Panc1 (cell line): ENCODE data around the gene ABCA1. TPM values are rescaled to one million over a fixed set of nuclear protein-coding genes. Genes with fewer than 3 reads are reported as not detected.
A peak's percentile ranks its signal among the peaks of the same experiment; 100 is the strongest.

Experiments
- ATAC-seq: fragments of 200-7000 bp; cut with Tn5 transposase; 2 replicates; pipeline ENCODE4 v1.9.1; 2020; ENCODE audit warnings: mild to moderate bottlenecking, moderate library complexity
- BruUV-seq: library from RNA; stranded (reverse); fragments of 400-500 nt; replicated peaks from 2 replicates; lab custom pipeline; 2021; lab: Mats Ljungman, UMichigan
- CTCF ChIA-PET: fragments of 300-600 bp; sonication (Branson Sonifier 250); formaldehyde crosslinking; loops from one replicate; lab custom pipeline; 2022; ENCODE audit warnings: antibody characterized with exemption; lab: Charles Lee
- POLR2A ChIA-PET: fragments of 300-600 bp; sonication (Branson Sonifier 250); formaldehyde crosslinking; loops from one replicate; lab custom pipeline; 2022; ENCODE audit warnings: antibody characterized with exemption; lab: Charles Lee
- DNase-seq: peaks from one replicate; pipeline ENCODE4 v3.0.0-alpha.2; 2010; ENCODE audit warnings: low read depth, low spot score
- H3K27ac ChIP-seq: 2 replicates; pipeline ENCODE4 v1.5.1; 2011; ENCODE audit warnings: mild to moderate bottlenecking, low read length, inconsistent platforms
- H3K27me3 ChIP-seq: fragments of 200-500 bp; sonication (Bioruptor generic); 2 replicates; pipeline ENCODE4 v1.6.0; 2014; ENCODE audit warnings: low read length, inconsistent platforms; ENCODE audit not compliant: control insufficient read depth, insufficient read depth
- H3K36me3 ChIP-seq: fragments of 200-500 bp; sonication (Bioruptor generic); 2 replicates; pipeline ENCODE4 v1.5.1; 2014; ENCODE audit warnings: inconsistent platforms, mild to moderate bottlenecking, low read length, moderate library complexity; ENCODE audit not compliant: control insufficient read depth, insufficient read depth
- H3K4me1 ChIP-seq: 2 replicates; pipeline ENCODE4 v1.5.1; 2011; ENCODE audit warnings: inconsistent platforms, mild to moderate bottlenecking, low read length, moderate library complexity; ENCODE audit not compliant: control insufficient read depth, insufficient read depth
- H3K4me3 ChIP-seq, 2 experiments: 2 replicates each; pipeline ENCODE4 v1.5.1; 2011 to 2012; ENCODE audit warnings: low read depth in 2 of 2, low read length in 2 of 2, mild to moderate bottlenecking in 2 of 2, inconsistent platforms in 1 of 2, moderate library complexity in 1 of 2
- H3K9me3 ChIP-seq: fragments of 200-500 bp; sonication (Bioruptor generic); 2 replicates; pipeline ENCODE4 v1.5.1; 2014; ENCODE audit warnings: low read depth, mild to moderate bottlenecking, inconsistent platforms, low read length, moderate library complexity; ENCODE audit not compliant: control insufficient read depth, insufficient read depth
- CTCF ChIP-seq: fragments of 450-650 bp; IDR thresholded peaks from 2 replicates; pipeline ENCODE4 v1.5.1; 2017; ENCODE audit warnings: mild to moderate bottlenecking
- POLR2AphosphoS5 ChIP-seq: IDR thresholded peaks from 2 replicates; pipeline ENCODE4 v1.6.1; 2012; ENCODE audit warnings: mild to moderate bottlenecking, low read depth, low read length, moderate library complexity
- REST ChIP-seq, 2 experiments: IDR thresholded peaks; 2 replicates each; pipeline ENCODE4 v1.6.1; 2011 to 2012; ENCODE audit warnings: low read depth in 2 of 2, control low read depth in 1 of 2, low read length in 1 of 2, mild to moderate bottlenecking in 1 of 2, moderate library complexity in 1 of 2; ENCODE audit not compliant: insufficient read depth in 1 of 2
- SIN3A ChIP-seq: IDR thresholded peaks from 2 replicates; pipeline ENCODE4 v1.6.1; 2012; ENCODE audit warnings: low read depth, mild to moderate bottlenecking, low read length, moderate library complexity, borderline replicate concordance; ENCODE audit not compliant: insufficient read depth
- TCF7L2 ChIP-seq: IDR thresholded peaks from 2 replicates; pipeline ENCODE4 v1.6.1; 2011; ENCODE audit warnings: mild to moderate bottlenecking, low read depth, low read length, inconsistent platforms
- in situ Hi-C: cut with HindIII; loops from 2 replicates; pipeline ENCODE4 v1.10.0; 2016; ENCODE audit warnings: low sequenced_read_pairs, low pct_unique_long_range_greater_than_20kb
- intact Hi-C: fragments of 100-400 bp; cut with micrococcal nuclease; formaldehyde crosslinking; loops from one replicate; pipeline ENCODE4 v1.10.0; 2022; ENCODE audit not compliant: unreplicated experiment
- total RNA-seq: library from RNA; stranded (reverse); gene quantifications from one replicate; pipeline ENCODE4 v1.2.1, GENCODE V29; 2021; ENCODE audit not compliant: unreplicated experiment

Gene ABCA1
- total RNA-seq, 1 experiment from 2014 or later, result 2.6 TPM

GRCh38 chr9:104748359-104749031, 179.5 kb downstream of the ABCA1 start:
- TF ChIP-seq REST (IDR thresholded peaks at IDR 0.05; ENCODE audit: insufficient read depth in 1 of 2, low read depth in 2 of 2, low read length in 1 of 2) (no peak), SIN3A (no peak), CTCF (no peak), TCF7L2 (no peak), POLR2AphosphoS5 (no peak)
- POLR2A ChIA-PET, result no interaction called here

GRCh38 chr9:104747565-104748358, 180.2 kb downstream of the ABCA1 start, which contains the start of gene NIPSNAP3A:
TSS of gene NIPSNAP3A (plus strand) at chr9:104747683. CDS start at chr9:104747793, 110 bp downstream.
- intact Hi-C loops, result no loop called here
- ChIA-PET POLR2A (no interaction called here), CTCF (interaction anchor here (0.6 kb wide), 1 partner anchor 16 kb away, joined by 3 read pairs; no protein-coding TSS in a partner anchor)
- H3K36me3 ChIP-seq, result peaks cover 3% of the 10 kb centered on the region
- peak within 1 kb of the TSS; percentile 78 to 87 for H3K4me3 ChIP-seq
- peaks cover 8% of the 10 kb centered on the region for H3K4me1 ChIP-seq
- H3K27ac ChIP-seq, result peak within 1 kb of the TSS; percentile 88
- DNase-seq (peak; percentile 54), ATAC-seq (peak; percentile 97)
- no peaks in the 10 kb centered on the region for H3K9me3 ChIP-seq
- no peak for TF ChIP-seq CTCF
- no peak for TF ChIP-seq POLR2AphosphoS5
- TF ChIP-seq TCF7L2, result no peak
- no peak for TF ChIP-seq SIN3A
- TF ChIP-seq REST (IDR thresholded peaks at IDR 0.05; ENCODE audit: insufficient read depth in 1 of 2, low read depth in 2 of 2, low read length in 1 of 2), result no peak
- H3K27me3 ChIP-seq, result no peaks in the 10 kb centered on the region
- BruUV-seq, result no TSS peak
- in situ Hi-C loops, result no loop called here

More at GRCh38 chr9:104748359-104749031, 179.5 kb downstream of the ABCA1 start:
- H3K27ac ChIP-seq, result peak overlapping the region; percentile 88
- H3K4me1 ChIP-seq, result peaks cover 8% of the 10 kb centered on the region
- CTCF ChIA-PET, result no interaction called here
- intact Hi-C loops, result no loop called here
- no peaks in the 10 kb centered on the region for H3K9me3 ChIP-seq
- no peaks in the 10 kb centered on the region for H3K27me3 ChIP-seq
- TSS peak; percentile 73 for BruUV-seq
- DNase-seq (no peak), ATAC-seq (no peak; the same call in none of the 2 replicates)
- peaks cover 3% of the 10 kb centered on the region for H3K36me3 ChIP-seq
- H3K4me3 ChIP-seq, result peak overlapping the region; percentile 78 to 87
- in situ Hi-C loops, result no loop called here
